ENCODE results near the gene CD63. TPM values are rescaled to one million over a fixed set of nuclear protein-coding genes. Genes with fewer than 3 reads are reported as not detected.

Gene CD63
- total and polyA plus RNA-seq, 2 donors from 2014 or later: 1,130 to 1,381 TPM

DNA sequence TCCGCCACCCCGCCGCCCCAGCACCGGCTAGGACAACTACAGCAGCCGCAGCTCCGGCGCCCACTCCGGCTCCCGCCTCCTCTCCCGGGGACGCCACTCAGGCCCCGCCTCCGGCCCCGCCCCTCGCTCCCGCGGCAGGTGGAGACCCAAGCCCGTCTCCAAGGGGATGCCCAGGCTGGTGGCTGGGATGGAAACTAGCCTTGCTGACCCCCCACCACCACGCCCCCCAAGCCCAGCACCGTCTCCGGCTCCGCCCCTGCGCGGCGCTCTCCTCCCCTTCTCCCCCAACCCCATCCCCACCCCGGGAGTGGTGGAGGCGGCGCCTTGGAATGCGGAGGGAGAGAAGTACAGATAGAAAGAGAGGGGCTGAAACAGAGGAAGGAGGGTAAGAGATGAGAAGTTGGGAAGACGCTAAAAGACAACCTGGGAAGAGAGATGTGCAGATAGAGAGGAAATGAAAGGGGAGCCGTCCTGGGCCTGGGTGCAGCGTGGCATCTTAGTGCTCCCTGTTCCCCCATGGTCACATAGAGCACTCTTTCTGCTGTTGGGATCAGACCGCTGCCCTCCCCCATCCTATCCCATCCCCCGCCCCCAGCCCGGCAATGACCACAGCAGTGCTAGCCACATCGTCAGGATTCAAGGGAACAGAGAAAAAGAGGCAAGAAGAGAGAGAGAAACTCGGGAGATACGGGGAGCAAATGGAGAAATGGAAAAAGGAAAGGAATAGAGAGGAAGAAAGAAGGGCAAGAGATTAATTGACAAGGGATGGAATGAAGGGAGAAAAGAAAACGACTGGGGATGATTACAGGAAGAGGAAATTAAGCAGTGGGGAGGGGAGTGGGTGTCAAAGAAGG, 20.7 kb downstream of the CD63 start, which contains the start of gene ITGA7:
TSS of gene ITGA7 (minus strand) at position 64 of the 854 bp plus-strand sequence. CDS start 222 bp downstream, outside the sequence.
- Histone ChIP-seq H3K9ac (ENCODE audit: low read length in 3 of 3) (peak within 1 kb of the TSS in 1 of 3 donors; percentile 5), H3K9me3 (ENCODE audit: control insufficient read depth in 2 of 3, insufficient read depth in 1 of 3, low read length in 3 of 3) (no peaks in the 10 kb centered on the region), H3K4me1 (ENCODE audit: control insufficient read depth in 2 of 3, insufficient read depth in 2 of 3, low read depth in 1 of 3, low read length in 3 of 3) (peaks cover 0 to 10% (median 6%) of the 10 kb centered on the region in 3 donors), H3K36me3 (ENCODE audit: control insufficient read depth in 2 of 3, insufficient read depth in 3 of 3, low read length in 3 of 3) (no peaks in the 10 kb centered on the region), H3K27ac (ENCODE audit: low read depth in 2 of 2, low read length in 2 of 2) (peak within 1 kb of the TSS in 1 of 2 donors; percentile 30), H3K4me3 (ENCODE audit: low read length in 3 of 3) (peak within 1 kb of the TSS; percentile 50 to 68 (median 57)), H3K27me3 (ENCODE audit: control insufficient read depth, insufficient read depth, low read length) (no peaks in the 10 kb centered on the region)
- intact Hi-C loops (cut with DNase I): no loop called here
- TF ChIP-seq, protein P1, sequence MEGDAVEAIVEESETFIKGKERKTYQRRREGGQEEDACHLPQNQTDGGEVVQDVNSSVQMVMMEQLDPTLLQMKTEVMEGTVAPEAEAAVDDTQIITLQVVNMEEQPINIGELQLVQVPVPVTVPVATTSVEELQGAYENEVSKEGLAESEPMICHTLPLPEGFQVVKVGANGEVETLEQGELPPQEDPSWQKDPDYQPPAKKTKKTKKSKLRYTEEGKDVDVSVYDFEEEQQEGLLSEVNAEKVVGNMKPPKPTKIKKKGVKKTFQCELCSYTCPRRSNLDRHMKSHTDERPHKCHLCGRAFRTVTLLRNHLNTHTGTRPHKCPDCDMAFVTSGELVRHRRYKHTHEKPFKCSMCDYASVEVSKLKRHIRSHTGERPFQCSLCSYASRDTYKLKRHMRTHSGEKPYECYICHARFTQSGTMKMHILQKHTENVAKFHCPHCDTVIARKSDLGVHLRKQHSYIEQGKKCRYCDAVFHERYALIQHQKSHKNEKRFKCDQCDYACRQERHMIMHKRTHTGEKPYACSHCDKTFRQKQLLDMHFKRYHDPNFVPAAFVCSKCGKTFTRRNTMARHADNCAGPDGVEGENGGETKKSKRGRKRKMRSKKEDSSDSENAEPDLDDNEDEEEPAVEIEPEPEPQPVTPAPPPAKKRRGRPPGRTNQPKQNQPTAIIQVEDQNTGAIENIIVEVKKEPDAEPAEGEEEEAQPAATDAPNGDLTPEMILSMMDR (IDR thresholded peaks at IDR 0.05; ENCODE audit: borderline replicate concordance, extremely low read depth, insufficient read depth): no peak
- FAIRE-seq: no peak
- peak; percentile 82 to 93 (median 90) for DNase-seq

GRCh38 chr12:55707219-55707671, 21.6 kb downstream of the CD63 start:
- FAIRE-seq: no peak
- Histone ChIP-seq H3K4me3 (ENCODE audit: low read length in 3 of 3) (peak overlapping the region in 2 of 3 donors; percentile 41 to 57), H3K36me3 (ENCODE audit: control insufficient read depth in 2 of 3, insufficient read depth in 3 of 3, low read length in 3 of 3) (no peaks in the 10 kb centered on the region), H3K9me3 (ENCODE audit: control insufficient read depth in 2 of 3, insufficient read depth in 1 of 3, low read length in 3 of 3) (no peaks in the 10 kb centered on the region), H3K9ac (ENCODE audit: low read length in 3 of 3) (peak overlapping the region in 1 of 3 donors; percentile 5), H3K27me3 (ENCODE audit: control insufficient read depth, insufficient read depth, low read length) (no peaks in the 10 kb centered on the region), H3K27ac (ENCODE audit: low read depth in 2 of 2, low read length in 2 of 2) (peak overlapping the region in 1 of 2 donors; percentile 30), H3K4me1 (ENCODE audit: control insufficient read depth in 2 of 3, insufficient read depth in 2 of 3, low read depth in 1 of 3, low read length in 3 of 3) (peaks cover 0 to 15% (median 8%) of the 10 kb centered on the region in 3 donors)
- peak in 1 of 5 donors; percentile 79 for DNase-seq
- TF ChIP-seq, protein P1 (IDR thresholded peaks at IDR 0.05; ENCODE audit: borderline replicate concordance, extremely low read depth, insufficient read depth): no peak
- intact Hi-C loops (cut with DNase I): no loop called here

DNA sequence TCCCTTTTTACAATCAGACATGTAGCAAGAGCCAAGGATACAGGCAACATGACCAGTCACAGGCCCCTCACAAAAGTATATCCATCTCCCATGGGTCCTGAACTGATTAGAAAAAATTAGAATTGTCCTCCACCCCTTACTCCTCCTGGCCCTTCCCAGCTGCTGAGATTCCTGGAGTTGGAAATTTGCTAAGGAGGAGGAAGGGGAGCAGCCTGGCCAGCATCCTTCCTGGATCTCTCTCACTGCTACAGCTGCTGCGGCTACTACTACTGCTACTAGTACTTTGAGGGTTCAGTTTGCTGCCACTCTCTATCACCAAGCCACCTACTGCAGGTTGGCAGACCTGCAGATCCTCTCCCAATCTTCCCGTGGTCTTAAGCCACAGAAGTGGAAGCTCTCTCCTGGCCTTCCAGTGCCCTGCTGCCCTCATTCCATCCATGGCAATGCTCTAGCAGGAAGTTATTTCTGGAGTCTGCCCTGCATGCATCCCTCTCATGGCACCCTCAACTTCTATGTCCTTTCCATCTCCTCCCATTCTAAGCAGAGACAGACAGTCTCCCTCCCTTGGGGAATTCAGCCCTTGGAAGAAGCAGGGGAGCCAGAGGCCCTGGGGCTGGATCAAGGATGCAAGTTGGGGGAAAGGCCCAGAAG, 22.1 kb downstream of the CD63 start:
- Histone ChIP-seq H3K27ac (ENCODE audit: low read depth in 2 of 2, low read length in 2 of 2) (peak overlapping the region; percentile 30 to 34), H3K27me3 (ENCODE audit: control insufficient read depth, insufficient read depth, low read length) (no peaks in the 10 kb centered on the region), H3K36me3 (ENCODE audit: control insufficient read depth in 2 of 3, insufficient read depth in 3 of 3, low read length in 3 of 3) (no peaks in the 10 kb centered on the region), H3K4me1 (ENCODE audit: control insufficient read depth in 2 of 3, insufficient read depth in 2 of 3, low read depth in 1 of 3, low read length in 3 of 3) (peaks cover 0 to 15% (median 8%) of the 10 kb centered on the region in 3 donors), H3K4me3 (ENCODE audit: low read length in 3 of 3) (peak overlapping the region in 2 of 3 donors; percentile 41 to 57), H3K9ac (ENCODE audit: low read length in 3 of 3) (peak overlapping the region in 1 of 3 donors; percentile 5), H3K9me3 (ENCODE audit: control insufficient read depth in 2 of 3, insufficient read depth in 1 of 3, low read length in 3 of 3) (no peaks in the 10 kb centered on the region)
- TF ChIP-seq, protein P1 (IDR thresholded peaks at IDR 0.05; ENCODE audit: borderline replicate concordance, extremely low read depth, insufficient read depth): no peak
- DNase-seq: peak in 1 of 5 donors; percentile 9
- no peak for FAIRE-seq
- intact Hi-C loops (cut with DNase I): no loop called here

All from kidney (tissue), 14 donors.